GM12872 (cell line): ENCODE measurements around the gene TP53I13.

Experiments
- TF ChIP-seq, protein P1 (sequence below): IDR thresholded peaks from 3 replicates; pipeline ENCODE4 v1.5.1; 2011; ENCODE audit warnings: low read depth, mild to moderate bottlenecking, low read length, moderate library complexity; ENCODE audit not compliant: insufficient read depth

TP53I13 gene

DNA sequence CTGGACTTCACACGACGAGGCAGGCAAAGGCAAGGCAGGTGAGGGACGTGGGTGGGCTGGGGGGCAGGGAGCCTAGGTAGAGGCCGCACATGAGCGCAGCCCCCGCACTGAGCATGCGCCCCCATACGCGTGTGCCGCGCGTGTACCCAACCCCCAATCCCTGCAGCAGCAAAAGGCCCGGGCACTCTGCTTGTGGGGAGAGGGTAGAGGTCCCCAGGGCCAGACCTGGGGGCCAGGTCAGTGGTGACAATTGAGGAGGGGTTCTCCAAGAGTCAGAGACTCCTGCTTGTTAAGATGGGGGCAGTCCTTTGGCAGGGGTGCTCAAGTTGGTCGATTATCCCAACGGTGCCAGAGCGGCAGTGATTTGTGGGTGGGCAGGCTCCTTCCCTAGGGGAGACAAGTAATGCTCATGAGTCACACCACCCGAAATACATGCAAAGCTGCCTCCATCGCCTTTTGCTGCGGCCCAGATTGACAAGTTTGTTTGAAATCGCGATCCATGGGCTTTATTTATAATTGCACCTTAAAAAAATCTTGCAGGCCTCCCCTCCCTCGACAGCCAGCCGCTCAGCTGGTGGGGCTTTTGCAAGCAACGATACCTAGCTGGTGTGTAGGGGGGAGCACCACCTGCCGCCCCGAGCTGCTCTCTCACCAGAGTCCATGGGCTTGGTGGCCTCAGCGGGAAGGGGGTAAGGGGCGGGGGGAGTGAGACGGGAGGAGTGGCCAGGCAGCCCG lies 22.1 kb downstream of the TP53I13 start:
- TF ChIP-seq, protein P1, sequence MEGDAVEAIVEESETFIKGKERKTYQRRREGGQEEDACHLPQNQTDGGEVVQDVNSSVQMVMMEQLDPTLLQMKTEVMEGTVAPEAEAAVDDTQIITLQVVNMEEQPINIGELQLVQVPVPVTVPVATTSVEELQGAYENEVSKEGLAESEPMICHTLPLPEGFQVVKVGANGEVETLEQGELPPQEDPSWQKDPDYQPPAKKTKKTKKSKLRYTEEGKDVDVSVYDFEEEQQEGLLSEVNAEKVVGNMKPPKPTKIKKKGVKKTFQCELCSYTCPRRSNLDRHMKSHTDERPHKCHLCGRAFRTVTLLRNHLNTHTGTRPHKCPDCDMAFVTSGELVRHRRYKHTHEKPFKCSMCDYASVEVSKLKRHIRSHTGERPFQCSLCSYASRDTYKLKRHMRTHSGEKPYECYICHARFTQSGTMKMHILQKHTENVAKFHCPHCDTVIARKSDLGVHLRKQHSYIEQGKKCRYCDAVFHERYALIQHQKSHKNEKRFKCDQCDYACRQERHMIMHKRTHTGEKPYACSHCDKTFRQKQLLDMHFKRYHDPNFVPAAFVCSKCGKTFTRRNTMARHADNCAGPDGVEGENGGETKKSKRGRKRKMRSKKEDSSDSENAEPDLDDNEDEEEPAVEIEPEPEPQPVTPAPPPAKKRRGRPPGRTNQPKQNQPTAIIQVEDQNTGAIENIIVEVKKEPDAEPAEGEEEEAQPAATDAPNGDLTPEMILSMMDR = no peak

GRCh38 chr17:29591146-29591736 lies 22.7 kb downstream of the TP53I13 start:
- TF ChIP-seq, protein P1 = no peak

- TF ChIP-seq, protein P1 = peak; percentile 94
Measured at GRCh38 chr17:29591737-29592608, 23.5 kb downstream of the TP53I13 start.

DNA sequence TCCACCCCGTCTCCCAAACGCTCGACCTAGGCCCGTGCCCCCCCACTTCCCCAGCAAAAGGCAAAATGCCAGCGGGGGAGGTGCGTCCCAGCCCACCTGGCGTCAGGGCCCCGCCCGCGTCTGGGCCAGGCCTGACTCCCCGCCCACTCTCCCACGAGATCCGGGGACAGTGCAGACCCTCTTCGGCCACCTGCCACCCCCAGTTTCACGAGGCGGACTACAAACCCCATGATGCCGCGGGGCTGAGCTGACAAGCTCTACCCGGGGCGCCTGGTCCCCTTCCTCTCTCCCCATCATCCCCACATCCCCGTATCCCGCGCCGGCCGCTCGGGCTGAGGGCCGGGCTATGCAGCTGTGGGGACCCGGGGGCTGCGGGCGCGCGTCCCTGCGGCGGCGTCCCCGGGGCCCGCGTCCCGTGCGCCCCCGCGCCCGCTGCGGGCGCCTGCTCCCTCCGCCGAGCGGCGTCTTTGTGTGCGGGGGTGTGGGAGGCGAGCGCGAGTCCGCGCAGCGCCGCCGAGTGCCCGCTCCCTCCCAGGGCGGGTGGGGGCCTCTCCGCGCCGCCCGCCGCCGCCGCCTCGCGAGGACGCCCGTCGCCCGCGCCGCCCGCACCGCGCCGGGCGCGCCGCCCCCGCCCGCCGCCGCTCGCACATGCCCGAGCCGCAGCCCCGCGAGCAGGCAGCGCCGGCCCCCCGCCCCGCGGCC lies 24.5 kb downstream of the TP53I13 start, which contains the start of gene ANKRD13B:
ANKRD13B (plus strand) TSS at position 283 of the 702 bp plus-strand sequence. CDS start 490 bp downstream, outside the sequence.
- TF ChIP-seq, protein P1 = no peak

GRCh38 chr17:29593591-29594518 lies 25.4 kb downstream of the TP53I13 start:
- TF ChIP-seq, protein P1 = peak; percentile 39; the same call in 1 of the 3 replicates

GRCh38 chr17:29594519-29595090 lies 26.1 kb downstream of the TP53I13 start:
- TF ChIP-seq, protein P1 = no peak
